ENCODE results near the gene KDM4B.

- TF ChIP-seq CTCF (IDR thresholded peaks at IDR 0.05) (no peak), EZH2 (IDR thresholded peaks at IDR 0.05; ENCODE audit: borderline replicate concordance, insufficient read depth, low read depth, low read length, poor library complexity, severe bottlenecking) (no peak)
Observed at GRCh38 chr19:4985551-4985991, 16.7 kb downstream of the KDM4B start.

Measured in B cell (primary cell).